Measurements from ENCODE around the gene CFAP68. TPM values are rescaled to one million over a fixed set of nuclear protein-coding genes. Genes with fewer than 3 reads are reported as not detected.
"Not testable (repeated sequence)": the region's sequence is repeated elsewhere in the genome, so short reads cannot be mapped to it uniquely, and the experiment has no call there.

CFAP68 gene
- total RNA-seq, 4 donors from 2014 or later, result 11.9 to 22.6 (median 16.0) TPM; not detected in 1

DNA sequence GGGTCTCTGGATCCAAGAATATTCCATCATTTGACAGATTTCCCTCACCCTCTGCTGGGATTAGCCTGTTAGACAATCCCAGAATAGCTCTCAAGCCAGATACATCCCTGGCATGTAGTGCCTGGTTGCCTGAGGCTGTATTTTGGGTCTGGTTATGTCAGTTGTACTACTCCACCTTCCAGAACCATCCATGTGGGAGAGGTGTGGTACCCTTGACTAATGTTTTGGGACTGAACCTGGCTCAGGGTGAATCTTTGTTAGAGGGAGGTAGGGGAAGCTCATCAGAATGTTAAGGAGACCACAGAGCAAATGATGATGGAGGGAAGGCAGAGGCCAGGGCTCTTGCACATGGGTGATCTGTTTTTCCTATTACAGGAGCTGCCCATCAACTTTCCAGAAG lies 44.6 kb downstream of the CFAP68 start:
- Histone ChIP-seq H3K4me3 (no peak overlapping the region), H3K4me1 (peaks cover 0 to 12% (median 5%) of the 10 kb centered on the region in 4 donors), H3K27ac (peak overlapping the region in 3 of 4 donors; percentile 11 to 74 (median 47)), H3K27me3 (no peaks in the 10 kb centered on the region), H3K9me3 (no peaks in the 10 kb centered on the region), H3K36me3 (no peaks in the 10 kb centered on the region)
- no peak for TF ChIP-seq POLR2A (IDR thresholded peaks at IDR 0.05)
- no peak for DNase-seq

DNA sequence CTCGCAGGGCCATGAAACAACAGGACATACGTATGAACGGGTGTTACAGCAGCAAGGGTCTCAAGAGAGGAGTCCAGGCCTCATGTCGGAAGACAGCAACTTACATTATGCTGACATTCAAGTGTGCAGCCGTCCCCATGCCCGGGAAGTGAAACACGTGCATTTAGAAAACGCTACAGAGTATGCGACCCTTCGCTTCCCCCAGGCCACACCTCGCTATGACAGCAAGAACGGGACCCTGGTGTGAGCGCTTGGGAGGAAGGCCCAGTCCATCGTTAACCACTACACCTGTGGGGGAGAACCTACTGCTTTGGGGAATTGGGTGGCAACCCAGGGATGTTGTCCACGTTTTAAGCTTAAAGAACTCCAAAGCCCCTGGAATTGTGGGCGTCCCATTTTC lies 46.6 kb downstream of the CFAP68 start:
- H3K27me3 ChIP-seq, result no peaks in the 10 kb centered on the region
- no peaks in the 10 kb centered on the region for H3K36me3 ChIP-seq
- peaks cover 0 to 12% (median 5%) of the 10 kb centered on the region in 4 donors for H3K4me1 ChIP-seq
- no peak overlapping the region for H3K4me3 ChIP-seq
- TF ChIP-seq POLR2A (IDR thresholded peaks at IDR 0.05), result no peak
- TF ChIP-seq, protein P1, sequence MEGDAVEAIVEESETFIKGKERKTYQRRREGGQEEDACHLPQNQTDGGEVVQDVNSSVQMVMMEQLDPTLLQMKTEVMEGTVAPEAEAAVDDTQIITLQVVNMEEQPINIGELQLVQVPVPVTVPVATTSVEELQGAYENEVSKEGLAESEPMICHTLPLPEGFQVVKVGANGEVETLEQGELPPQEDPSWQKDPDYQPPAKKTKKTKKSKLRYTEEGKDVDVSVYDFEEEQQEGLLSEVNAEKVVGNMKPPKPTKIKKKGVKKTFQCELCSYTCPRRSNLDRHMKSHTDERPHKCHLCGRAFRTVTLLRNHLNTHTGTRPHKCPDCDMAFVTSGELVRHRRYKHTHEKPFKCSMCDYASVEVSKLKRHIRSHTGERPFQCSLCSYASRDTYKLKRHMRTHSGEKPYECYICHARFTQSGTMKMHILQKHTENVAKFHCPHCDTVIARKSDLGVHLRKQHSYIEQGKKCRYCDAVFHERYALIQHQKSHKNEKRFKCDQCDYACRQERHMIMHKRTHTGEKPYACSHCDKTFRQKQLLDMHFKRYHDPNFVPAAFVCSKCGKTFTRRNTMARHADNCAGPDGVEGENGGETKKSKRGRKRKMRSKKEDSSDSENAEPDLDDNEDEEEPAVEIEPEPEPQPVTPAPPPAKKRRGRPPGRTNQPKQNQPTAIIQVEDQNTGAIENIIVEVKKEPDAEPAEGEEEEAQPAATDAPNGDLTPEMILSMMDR (IDR thresholded peaks at IDR 0.05), result no peak
- no peaks in the 10 kb centered on the region for H3K9me3 ChIP-seq
- DNase-seq, result no peak
- H3K27ac ChIP-seq, result peak overlapping the region in 3 of 4 donors; percentile 78 to 94 (median 82)

DNA sequence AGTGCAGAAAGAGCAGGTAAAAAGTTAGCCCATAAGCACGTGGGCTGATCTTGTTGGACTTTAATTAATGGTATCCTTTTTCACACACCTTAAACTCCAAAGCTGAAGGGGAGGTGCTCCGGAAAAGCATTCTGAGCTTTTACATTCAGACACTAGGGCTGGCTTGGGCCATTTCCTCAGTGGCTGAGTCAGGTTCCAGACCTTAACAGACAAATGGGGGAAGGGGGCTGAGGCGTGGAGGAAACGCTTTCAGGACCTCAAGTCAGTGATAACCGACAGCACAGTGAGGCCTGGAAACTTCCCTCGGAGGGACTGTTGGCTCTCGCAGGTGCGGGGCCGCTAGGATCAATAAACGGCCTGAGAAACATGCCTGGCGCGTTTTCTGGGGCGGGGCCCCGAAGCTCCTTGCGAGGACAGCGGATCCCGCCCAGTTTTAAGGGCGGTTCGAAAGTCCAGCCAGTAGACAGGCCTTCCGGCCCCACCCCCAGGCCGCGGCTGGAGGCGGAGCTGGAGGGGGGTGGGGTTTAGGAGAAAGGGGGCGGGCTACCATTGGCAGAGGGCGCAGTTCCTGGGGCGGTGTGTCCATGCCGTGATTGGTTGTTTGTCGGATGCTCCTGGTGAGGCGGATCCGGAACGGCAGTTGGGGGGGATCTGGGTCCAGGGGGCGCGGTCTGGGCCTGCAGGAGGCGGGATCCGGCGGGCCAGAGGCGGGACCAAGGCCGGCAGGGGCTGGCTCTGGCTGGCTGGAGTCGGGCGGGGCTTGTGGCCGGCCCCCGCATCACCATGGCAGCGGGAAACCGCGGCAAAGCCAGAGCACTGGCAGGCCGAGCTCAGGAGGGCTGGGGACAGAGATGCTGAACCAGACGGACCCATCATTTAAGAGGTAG lies 47.4 kb downstream of the CFAP68 start:
- Histone ChIP-seq H3K4me1 (peaks cover 0 to 16% (median 5%) of the 10 kb centered on the region in 4 donors), H3K9me3 (no peaks in the 10 kb centered on the region), H3K4me3 (peak overlapping the region; percentile 26 to 55 (median 46)), H3K27ac (peak overlapping the region; percentile 68 to 94 (median 80)), H3K27me3 (no peaks in the 10 kb centered on the region), H3K36me3 (no peaks in the 10 kb centered on the region)
- DNase-seq, result peak; percentile 95 to 98 (median 98)
- peak in 1 of 2 donors; percentile 52 for TF ChIP-seq POLR2A (IDR thresholded peaks at IDR 0.05)
- TF ChIP-seq, protein P1 (IDR thresholded peaks at IDR 0.05), result peak in 2 of 6 experiments; percentile 23 to 31

DNA sequence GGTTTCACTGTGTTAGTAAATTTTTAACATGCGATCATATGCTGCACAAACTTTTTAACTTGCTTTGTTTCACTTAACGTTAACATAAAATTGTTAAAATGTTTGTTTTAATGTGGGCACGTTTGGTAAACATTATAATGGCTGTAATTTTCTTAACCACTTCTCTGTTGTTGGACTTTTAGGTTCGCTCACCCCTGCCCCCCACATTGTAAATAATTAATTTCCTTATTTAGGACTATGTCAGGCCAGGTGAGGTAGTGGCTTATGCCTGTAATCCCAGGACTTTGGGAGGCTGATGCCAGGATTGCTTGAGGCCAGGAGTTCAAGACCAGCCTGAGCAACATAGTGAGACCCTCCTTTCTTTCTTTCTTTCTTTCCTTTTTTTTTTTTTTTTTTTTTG lies 51.1 kb downstream of the CFAP68 start:
- no peaks in the 10 kb centered on the region for H3K36me3 ChIP-seq
- no peaks in the 10 kb centered on the region for H3K27me3 ChIP-seq
- H3K4me3 ChIP-seq, result no peak overlapping the region
- H3K9me3 ChIP-seq, result no peaks in the 10 kb centered on the region
- H3K27ac ChIP-seq, result no peak overlapping the region
- TF ChIP-seq, protein P1 (IDR thresholded peaks at IDR 0.05), result no peak
- TF ChIP-seq POLR2A (IDR thresholded peaks at IDR 0.05), result no peak
- DNase-seq, result no peak
- H3K4me1 ChIP-seq, result peaks cover 0 to 23% (median 5%) of the 10 kb centered on the region in 4 donors

DNA sequence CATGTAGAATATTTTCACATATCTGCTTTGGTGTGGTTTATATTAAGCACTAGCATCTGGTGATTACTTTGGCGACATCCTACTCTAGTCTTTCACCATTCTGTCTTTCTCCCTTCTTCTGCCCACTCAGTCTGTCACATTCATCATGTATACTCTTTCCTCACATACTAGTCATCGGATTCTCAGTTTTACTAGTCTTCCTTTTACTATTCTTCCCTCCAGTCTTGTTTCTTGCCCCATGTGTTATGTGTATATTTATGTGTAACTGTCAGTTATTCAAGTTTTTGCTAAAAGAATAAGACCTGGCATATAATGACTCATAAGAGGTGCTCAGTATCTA lies 53.2 kb downstream of the CFAP68 start:
- Histone ChIP-seq H3K4me3 (no peak overlapping the region), H3K27me3 (no peaks in the 10 kb centered on the region), H3K36me3 (no peaks in the 10 kb centered on the region), H3K9me3 (no peaks in the 10 kb centered on the region), H3K4me1 (peaks cover 0 to 28% (median under 1%) of the 10 kb centered on the region in 4 donors), H3K27ac (no peak overlapping the region)
- TF ChIP-seq, protein P1 (IDR thresholded peaks at IDR 0.05), result no peak
- no peak for DNase-seq

DNA sequence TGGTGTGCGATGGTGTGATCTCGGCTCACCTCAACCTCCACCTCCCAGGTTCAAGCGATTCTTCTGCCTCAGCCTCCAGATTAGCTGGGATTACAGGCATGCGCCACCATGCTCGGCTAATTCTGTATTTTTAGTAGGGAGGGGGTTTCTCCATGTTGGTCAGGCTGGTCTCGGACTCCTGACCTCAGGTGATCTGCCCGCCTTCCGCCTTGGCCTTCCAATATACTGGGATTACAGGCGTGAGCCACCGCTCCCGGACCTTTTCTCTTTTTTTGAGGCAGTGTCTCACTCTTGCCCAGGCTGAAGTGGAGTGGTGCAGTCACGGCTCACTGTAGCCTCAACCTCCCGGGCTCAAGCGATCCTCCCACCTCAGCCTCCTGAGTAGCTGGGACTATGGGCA lies 53.8 kb downstream of the CFAP68 start:
- not testable (repeated sequence) for H3K27me3 ChIP-seq, H3K9me3 ChIP-seq, H3K27ac ChIP-seq, H3K4me3 ChIP-seq, DNase-seq, H3K36me3 ChIP-seq
- H3K4me1 ChIP-seq, result peaks cover 0 to 32% (median 0%) of the 10 kb centered on the region in 4 donors
